ENCODE measurements around the gene GNAS-AS1.

DNA sequence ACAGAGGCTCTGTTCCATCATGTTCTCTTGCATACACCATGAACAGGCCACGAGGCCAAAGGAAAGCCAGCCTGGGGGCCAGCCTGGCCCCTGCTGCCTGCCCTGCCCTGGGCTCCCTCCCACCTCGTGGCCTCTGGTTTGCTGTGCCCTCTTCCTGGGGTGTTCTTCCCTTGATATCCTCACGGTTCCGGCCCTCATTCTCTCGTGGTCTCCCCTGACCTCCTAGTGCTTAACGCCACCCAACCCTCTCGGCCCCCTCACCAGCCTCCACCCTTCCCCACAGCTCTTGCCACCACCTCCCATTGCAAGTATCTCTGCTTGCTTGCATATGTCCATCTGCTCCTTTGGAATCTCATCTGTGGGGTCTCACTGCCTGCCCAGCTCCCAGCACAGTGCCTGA is 73.0 kb downstream of the GNAS-AS1 start:
- TF ChIP-seq, protein P1, sequence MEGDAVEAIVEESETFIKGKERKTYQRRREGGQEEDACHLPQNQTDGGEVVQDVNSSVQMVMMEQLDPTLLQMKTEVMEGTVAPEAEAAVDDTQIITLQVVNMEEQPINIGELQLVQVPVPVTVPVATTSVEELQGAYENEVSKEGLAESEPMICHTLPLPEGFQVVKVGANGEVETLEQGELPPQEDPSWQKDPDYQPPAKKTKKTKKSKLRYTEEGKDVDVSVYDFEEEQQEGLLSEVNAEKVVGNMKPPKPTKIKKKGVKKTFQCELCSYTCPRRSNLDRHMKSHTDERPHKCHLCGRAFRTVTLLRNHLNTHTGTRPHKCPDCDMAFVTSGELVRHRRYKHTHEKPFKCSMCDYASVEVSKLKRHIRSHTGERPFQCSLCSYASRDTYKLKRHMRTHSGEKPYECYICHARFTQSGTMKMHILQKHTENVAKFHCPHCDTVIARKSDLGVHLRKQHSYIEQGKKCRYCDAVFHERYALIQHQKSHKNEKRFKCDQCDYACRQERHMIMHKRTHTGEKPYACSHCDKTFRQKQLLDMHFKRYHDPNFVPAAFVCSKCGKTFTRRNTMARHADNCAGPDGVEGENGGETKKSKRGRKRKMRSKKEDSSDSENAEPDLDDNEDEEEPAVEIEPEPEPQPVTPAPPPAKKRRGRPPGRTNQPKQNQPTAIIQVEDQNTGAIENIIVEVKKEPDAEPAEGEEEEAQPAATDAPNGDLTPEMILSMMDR (IDR thresholded peaks at IDR 0.05): no peak
- TF ChIP-seq POLR2A (IDR thresholded peaks at IDR 0.05): no peak
